ENCODE data around the gene ABCE1.
"Not testable (repeated sequence)": the region's sequence is repeated elsewhere in the genome, so short reads cannot be mapped to it uniquely, and the experiment has no call there.

The ABCE1 gene

DNA sequence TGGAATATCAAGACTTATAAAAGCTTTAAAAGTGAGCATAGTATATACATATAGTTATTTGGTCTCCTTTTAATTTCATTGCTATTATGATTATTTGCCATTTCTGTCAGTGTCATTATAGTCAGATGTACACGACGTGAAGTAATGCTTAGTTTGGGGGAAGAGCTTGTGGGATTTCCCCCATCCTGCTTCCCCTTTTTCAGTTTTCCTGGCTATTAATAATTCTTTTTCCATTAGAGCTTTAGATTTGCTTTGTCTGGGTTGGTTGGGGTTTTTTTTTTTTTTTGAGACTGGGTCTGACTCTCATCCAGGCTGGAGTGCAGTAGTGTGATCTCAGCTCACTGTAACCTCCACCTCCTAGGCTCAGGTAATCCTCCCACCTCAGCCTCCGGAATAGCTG is 5.4 kb downstream of the ABCE1 start:
- no peak for DNase-seq

GRCh38 chr4:145107126-145107525 is 9.0 kb downstream of the ABCE1 start:
- no peak for DNase-seq

DNA sequence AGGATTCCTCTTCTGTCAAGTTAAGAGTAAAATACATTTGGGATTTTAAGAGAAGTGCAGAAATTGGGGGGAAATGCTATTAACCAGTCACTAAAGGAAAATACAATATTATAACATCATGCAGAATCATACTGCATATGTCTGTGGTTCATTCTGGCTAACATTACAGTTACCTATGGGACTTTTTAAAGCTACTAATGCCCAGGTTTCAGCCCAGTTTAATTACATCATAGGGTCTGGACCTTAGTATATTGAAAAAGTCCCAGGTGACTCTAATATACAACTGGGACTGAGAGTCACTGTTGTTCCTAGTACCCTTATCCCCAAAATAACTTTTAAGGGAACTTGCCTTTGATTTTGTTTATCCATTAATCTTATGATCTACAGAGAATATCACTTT is 10.0 kb downstream of the ABCE1 start:
- DNase-seq: no peak

GRCh38 chr4:145125396-145125795 is 27.3 kb downstream of the ABCE1 start:
- DNase-seq: no peak

DNA sequence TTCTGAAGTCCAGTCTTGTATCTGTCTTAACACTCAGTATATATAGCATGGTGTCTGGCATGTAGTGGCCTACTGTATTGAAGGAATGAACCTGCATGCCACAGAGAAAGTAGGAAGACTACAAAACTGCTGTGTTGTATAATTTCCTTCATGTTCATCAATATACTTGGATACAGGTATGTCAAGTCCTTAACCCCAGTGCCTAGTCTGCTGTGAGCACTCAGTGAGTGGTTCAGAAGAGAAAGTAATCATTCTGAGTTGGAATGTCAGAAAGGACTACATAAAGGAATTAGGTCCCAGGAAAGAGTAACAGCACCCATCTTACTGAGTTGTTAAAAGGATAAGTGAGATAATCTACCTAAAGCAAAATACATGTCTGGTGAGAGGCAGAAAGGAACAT is 32.0 kb downstream of the ABCE1 start:
- DNase-seq: no peak

DNA sequence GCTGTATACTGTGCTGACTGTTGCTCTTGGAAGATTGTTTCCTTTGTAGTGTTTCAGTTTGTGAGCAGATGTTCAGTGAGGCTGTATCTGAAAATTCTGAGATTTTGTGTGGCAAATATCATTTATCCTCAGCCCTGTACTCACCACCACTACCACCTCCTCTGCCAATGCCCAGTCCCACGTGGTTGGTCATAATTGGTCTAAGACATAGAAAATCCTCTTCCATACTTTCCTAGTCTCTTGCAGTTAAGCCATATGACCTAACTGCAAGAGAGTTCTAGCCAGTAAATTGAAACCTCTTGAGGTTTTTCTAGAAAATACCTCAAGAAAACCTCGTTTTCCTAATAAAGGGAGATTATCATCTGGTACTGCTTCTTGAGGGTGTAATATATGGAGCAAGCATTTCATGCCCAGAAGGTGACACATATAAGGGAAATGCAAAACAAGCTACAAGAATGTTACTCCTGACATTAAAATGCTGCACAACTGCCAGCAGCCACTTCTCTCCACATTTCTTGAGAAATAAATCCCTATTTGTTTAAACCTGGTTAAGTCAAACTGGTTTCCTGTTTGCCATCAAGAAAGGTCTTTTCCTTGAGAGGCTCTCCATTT is 32.8 kb downstream of the ABCE1 start:
- no peak for DNase-seq

DNA sequence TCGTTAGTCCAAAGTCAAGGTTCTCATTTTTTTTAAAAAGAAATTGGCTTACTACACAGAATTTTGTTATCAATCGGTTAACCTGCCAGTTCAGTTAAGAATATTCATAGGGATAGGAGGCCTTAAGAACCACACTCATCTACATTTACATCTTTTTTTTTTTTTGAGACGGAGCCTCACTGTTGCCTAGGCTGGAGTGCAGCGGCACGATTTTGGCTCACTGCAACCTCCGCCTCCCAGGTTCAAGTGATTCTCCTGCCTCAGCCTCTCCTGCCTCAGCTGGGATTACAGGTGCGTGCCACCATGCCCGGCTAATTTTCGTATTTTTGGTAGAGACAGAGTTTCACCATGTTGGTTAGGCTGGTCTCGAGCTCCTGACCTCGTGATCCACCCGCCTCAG is 33.7 kb downstream of the ABCE1 start:
- DNase-seq: no peak

DNA sequence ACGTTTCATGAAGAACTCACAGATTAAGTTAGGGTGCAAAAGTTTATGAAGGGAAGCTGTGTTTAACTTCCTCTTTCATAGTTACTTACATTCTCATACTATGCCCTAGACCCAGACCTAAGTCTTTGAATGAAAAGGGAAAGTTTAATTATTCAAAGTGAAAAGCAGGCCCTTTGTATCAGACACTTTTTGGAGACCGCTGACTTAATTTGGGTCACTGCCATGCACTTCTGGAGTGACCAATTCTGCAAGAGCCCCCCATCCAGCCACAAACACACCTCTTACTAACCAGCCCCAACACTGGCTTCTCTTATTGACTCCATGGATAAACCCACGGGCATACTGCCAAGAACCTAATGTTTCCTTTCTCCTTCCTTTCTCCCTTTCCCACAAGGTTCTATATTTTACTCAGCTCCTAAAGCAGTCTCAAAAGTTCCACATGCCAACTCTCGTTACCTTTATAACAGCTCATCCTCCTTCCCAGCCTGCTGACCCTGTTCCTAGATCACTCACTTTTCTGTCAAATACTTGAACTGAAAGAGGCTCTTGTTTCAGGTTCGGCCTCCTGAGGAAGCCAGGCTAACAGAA is 34.5 kb downstream of the ABCE1 start:
- DNase-seq: no peak

DNA sequence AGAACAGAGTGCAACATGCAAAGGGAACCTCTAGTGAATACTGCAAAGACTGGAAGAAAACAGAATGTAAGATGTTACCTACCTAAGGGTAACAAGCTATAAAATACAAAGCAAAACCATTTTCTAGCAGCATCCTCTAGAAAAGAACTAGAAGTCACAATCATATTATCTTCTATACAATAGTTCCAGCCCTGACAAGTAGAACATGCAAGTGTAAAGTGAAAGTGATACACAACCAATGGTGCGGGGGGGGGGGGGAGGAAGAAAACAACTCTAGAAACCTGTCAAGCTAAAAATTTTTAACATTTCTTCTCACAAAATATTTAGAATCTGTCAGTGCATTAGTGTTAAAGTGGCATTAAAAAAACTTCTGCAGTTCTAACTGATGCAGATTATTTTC is 38.1 kb downstream of the ABCE1 start:
- not testable (repeated sequence) for DNase-seq

DNA sequence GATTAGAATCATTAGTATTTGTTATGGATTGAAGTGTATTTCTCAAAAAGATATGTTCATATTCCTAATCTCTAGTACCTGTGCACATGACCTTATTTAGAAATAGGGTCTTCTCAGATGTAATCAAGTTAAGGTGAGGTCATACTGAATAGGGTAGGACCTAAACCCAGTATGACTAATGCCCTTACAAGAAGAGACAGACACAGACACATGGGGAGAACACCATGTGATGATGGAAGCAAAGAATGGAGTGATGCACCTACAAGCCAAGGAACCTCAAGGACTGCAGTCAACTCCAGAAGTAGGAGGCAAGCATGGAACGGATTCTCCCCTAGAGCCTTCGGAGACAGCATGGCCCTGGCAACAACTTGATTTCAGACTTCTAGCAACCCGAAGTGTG is 50.9 kb downstream of the ABCE1 start:
- no peak for DNase-seq

DNA sequence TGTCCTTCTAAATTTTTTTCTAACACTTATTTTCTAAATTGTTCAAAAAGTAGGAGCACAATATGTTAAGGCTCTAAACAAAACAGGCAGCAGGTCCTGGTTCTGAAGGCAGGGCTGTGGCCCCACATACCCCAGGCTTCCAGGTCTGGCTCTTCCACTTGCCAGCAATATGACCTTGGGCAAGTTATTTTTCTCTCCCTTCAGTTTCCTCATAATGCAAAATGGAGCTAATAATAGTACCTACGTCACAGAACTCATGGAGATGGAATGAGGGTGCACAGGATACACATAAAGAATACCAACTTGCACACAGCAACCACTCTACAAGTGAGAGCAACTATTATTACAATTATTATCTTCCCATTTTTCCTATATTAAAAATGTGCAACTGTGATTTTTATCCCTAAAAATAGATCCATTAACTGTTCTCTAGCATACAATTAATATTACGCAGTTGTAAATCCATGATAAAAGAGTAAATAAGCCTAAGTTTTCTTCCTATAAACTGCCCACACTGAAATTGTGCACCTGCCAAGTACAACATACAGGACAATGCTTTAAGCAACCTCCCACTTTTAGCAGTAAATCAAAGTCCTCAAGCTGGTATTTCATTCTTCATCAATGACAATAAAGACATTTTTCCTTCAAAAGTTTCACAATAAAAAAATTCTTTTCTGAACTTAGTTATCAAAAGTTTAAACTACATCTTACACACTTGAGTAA is 55.2 kb downstream of the ABCE1 start:
- peak; percentile 19 for DNase-seq

DNA sequence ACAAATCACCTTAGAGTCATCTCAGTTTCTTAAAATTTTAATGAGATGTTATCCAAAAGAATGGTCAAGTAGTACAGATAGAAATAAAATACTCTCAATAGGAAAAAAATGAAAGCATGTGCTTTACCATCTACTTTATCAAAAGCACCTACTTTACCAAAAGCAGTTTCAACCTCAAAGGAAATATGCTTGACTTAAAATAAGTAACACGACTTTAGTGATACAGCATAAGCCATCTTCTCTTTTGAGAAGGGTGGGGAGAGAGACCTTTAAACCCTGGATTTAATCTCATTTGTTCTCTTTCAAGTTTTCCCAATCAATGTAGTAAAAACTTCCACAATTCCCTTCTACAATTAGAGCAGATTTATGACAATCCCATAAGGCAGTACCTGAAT is 55.8 kb downstream of the ABCE1 start:
- no peak for DNase-seq

GRCh38 chr4:145154573-145154972 is 56.5 kb downstream of the ABCE1 start:
- DNase-seq: no peak

DNA sequence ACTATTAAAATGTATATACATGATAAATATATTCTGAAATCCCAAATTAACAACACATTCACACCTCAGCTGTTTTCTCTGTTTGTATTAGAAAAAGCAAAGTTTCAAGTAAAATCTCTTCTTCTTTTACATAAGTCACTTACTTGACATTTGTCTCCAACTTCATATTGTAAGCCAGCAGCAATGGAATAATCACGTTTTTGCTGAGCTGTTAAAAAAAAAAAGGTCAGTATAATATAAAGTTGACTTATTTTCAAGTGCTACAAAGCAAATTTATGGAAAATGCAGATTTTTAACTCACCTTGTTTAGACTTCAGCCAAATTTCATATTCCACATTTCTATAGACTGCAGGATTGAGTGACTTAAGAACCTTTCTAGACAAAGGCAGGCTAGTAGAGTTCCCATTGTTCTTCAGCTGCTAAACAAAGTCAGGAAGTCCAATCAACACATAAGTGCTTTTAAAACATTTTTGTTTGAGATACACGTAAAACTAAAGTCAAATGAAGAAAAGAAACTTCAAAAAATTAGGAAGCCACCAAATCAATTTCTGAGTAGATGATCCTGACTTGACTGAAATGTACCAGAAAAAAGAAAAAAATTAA is 57.3 kb downstream of the ABCE1 start:
- DNase-seq: no peak

GRCh38 chr4:145156986-145157385 is 58.9 kb downstream of the ABCE1 start:
- DNase-seq: no peak

GRCh38 chr4:145161549-145161948 is 63.4 kb downstream of the ABCE1 start:
- DNase-seq: no peak

GRCh38 chr4:145167887-145168286 is 69.8 kb downstream of the ABCE1 start:
- DNase-seq: no peak

DNA sequence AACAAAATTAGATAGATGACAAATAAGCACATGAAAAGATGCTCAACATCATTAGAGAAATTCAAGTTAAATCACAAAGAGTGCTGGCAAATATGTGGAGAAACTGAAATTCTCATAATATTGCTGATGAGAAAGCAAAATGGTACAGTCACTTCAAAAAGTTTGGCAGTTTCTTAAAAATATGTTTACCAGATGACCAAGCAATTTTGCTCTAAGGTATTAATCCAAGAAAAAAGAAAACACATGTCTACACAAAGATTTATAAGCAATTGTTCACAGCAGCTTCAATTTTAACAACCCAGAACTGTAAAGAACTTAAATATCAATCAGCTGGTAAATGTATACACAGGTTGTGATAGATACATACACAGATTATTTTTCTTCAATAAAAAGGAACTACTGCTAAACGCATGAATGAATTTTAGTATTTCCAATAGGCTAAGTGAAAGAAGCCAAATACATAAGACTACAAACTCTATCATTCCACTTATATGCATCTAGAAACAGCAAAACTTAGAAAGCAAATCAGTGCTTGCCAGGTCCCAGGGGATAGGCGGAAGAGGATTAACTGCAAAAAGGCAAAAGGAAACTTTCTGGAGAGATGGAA is 70.6 kb downstream of the ABCE1 start:
- no peak for DNase-seq

GRCh38 chr4:145170223-145170622 is 72.1 kb downstream of the ABCE1 start:
- no peak for DNase-seq

DNA sequence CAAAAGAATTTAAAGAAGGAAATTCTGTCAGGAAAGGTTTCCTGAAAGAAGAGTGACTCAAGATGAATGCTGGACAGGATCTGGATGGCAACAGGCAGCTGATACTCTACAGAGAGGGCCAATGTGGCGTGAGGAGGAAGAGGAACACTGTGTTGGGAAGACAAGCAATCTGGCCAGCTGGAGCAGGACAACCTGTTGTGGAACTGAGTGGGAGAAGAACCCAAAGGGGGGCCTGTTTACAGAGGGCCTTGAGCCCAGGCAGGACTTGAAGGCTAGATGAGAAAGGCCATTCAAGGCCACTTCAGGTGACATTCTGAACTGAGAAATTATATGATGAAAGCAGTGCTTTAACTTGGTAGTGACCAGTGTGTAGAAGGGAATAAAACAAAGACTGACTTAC is 73.8 kb downstream of the ABCE1 start:
- no peak for DNase-seq

- no peak for DNase-seq
Observed at GRCh38 chr4:145176641-145177432, 78.7 kb downstream of the ABCE1 start.

DNA sequence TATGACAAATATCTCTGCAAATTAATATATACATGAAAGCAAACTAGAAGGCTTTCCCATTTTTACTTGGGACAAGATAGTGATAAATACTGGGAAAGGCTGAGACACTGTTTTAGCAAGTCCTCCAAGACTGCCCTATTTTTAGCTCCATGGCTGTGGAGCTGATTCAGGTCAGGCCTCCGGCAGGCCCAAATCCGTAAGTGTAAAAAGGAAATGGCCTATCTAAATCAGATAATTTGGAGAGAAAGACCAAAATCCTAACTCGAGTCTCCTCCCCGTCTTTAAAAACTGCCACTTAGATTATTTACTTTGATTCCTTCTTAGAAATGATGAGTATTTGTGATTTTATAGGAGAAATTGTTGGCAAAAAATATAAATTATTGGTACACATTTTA is 79.4 kb downstream of the ABCE1 start:
- no peak for DNase-seq

Data from kidney glomerular epithelial cell (primary cell).